ENCODE measurements around the gene CDKN2B-AS1.

The CDKN2B-AS1 gene

GRCh38 chr9:21982861-21983560 is 11.6 kb upstream of the CDKN2B-AS1 start:
- DNase-seq: no peak

DNA sequence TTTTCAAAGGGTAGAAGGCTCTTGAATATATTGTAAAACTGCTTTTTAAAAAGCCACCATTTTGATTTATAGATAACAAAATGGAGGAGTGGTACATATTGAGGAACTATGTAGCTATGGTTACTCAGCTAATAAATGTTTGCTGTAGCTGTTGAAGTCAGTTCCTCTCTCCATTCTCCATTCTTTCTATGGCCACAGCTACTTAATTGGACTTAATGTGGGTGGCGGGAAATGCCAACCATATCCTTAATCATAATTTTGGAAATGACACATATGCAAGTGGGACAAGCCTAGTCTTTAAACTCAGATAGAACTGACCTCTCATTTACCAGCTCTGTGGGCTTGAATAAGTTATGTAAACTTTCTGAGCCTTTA is 11.0 kb upstream of the CDKN2B-AS1 start:
- no peak for DNase-seq

DNA sequence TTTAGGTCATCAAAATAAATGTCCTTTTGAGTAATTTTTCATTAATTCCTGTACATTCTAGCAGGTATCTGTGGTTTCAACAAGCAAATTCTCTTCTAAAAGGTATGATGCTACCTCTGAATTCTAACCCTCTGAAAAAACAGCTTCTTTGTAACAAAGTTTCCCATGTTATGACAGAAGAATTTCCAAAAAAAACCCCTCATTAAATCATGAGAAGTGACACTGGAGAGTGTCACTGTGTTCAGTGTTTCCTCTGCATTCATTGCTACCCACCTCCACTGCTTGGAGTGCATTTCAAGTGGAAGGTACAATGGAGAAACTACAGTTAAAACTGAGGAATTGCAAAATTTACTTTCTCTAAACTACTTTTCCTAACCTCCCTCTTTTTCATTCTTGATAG is 10.5 kb upstream of the CDKN2B-AS1 start:
- DNase-seq: no peak

- DNase-seq: no peak
These were observed 8.5 kb upstream of the CDKN2B-AS1 start for GRCh38 chr9:21985964-21986667.

- no peak for DNase-seq
These were observed 6.3 kb upstream of the CDKN2B-AS1 start for GRCh38 chr9:21988056-21988990.

DNA sequence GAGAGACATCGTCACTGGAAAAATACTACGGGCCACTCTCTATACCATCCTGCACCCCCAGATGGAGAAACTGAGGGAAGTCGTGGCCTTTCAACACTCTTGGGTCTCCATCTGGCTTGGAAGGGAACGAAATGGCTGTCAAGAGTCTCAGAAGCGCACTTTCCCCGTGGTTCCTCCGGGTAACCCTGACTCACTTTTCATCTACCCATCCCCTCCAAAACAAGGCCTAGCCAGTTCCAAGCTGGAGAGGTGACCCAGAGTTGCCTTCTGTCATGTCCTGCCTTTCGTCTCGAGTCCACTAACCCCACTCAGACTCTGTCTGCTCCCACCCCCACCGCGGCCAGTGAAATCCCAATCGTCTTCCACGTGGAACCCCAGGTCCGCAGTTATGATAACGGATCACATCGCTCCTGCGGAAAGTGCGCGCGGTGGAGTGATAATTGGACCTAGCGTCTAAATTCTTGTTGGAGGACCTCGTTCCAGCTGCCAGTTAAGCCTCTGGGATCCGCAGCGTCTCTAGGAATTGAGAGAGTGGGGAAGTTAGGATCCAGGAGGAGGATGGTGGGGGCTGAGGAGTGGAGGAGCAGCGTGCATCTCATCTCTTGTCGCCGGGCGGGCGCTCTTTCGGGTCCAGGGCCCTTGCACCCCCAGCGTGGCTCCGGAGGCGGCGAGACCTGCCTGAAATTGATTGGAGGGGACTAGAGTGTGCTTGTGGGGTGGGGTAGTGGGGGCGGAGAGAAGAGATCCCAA is 5.0 kb upstream of the CDKN2B-AS1 start:
- no peak for DNase-seq

DNA sequence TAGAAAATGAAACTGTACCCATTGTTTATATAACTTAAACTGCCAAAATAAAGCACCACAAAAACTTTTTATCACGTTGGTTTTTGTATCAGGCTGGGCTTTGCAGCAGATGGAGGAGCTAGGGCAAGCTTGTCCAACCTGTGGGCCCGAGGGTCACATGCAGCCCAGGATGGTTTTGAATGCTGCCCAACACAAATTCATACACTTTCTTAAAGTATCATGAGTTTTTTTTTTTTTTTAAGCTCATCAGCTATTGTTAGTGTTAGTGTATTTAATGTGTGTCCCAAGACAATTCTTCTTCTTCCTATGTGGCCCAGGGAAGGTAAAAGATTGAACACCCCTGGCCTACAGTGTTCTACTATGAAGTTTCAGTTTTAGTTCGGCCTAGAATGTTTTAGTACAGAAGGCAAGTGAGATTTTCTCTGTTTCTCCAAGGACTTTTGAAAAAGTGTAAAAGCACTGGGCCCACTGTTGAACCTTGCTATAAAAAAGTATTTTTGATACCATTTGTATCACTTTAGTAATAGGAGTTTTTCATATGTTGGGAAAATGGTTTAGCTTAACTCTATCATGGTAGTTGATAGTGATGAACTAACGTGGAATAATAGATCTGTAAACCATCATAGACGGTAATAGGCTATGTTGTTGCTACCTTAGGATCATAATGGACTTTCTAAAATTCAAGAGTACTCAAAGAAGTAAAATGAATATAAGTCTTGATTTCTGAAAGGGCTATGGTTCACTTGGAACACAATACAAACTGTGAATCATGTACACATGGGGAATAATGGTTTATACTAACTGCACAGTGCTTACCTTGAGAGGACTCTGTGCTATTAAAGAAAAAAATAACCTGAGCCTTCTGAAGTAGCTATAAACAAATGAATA is 3.3 kb upstream of the CDKN2B-AS1 start:
- no peak for DNase-seq

DNA sequence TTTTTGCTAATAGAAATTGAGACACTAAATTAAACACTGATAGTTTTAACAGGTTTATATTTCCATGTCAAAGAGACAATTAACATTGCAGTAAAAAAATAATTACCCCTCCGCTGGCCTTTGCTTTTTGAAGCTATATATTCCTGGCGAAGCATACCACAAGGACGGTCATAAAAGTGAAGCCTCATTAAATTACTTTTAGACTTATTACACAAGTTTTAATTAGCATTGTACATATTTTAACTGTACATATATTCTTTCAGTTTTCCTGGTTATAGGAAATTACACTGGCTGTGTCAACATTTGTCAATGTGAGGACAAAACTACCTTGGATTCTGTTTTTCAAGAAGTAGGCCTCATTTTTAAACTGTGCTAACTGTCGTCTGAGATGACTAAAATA is 1.6 kb upstream of the CDKN2B-AS1 start:
- no peak for DNase-seq

- DNase-seq: peak; percentile 59
These were observed 567 bp upstream of the CDKN2B-AS1 start, which contains the start of gene CDKN2A for GRCh38 chr9:21993893-21994555. Gene CDKN2A (minus strand): TSS chr9:21994392.

DNA sequence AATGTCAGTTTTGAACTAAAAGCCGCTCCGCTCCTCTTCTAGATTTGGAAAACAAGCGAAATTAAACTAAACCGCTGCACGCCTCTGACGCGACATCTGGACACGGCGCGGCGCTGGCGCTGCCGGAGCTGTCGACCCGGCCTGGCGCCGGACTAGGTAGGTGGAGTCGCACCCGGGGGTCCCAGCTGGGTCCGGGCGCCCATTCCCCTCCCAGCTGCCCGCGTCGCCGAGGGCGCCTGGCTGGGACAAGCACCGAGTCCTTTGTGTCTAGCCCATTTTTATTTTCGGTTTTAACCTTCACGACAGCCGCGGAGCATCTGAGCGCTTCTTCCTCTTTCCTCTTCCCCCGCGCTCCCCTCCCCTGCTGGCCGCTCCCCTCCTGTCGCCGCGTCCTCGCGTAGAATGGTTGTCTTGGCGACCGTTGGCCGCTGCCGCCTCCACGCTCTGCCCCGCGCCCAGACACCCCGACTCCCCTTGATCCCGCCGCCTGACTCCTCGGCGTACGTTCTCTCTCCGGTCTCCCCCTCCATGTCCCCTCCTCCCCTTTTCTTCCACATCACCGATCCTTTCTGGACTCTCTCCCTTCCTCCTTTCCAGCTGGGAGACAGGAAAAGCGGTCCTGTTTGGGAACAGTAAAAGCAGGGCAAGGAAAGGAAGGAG is 545 bp downstream of the CDKN2B-AS1 start:
- DNase-seq: peak; percentile 78

DNA sequence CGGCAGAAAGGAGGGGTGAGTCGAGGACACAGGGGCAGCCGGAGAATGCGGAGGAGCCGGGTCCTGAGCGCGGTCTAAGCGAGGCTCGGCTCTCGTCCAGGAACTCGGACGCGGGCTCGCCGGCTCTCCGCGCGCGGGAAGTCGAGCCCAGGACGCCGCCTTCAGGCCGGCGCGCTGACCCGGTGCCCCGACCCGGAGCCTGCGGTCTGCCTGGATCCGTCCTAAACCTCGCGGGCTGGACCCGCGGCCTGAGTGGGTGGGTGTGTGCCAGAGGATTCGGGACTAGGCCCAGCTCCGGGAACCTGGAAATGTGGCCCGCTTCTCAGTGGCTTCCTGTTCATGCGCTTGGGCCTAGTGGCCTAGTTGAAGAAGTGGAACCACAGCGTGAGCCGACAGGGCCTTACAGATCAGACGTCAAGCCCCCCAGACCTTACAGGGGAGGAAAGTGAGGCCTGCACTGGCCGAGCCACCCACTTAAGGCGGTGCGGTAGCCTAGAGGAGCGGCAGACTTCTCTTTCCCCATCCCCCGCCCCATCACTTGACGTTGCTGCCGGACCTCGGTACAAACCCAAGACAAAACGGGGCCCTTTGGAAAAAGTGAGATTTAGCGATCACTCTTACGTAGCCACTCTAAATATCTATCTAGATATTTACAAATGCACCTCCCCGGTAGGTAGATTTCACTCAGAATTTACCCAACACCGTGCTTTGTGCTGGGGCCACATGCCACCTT is 1.2 kb downstream of the CDKN2B-AS1 start:
- peak; percentile 18 for DNase-seq

DNA sequence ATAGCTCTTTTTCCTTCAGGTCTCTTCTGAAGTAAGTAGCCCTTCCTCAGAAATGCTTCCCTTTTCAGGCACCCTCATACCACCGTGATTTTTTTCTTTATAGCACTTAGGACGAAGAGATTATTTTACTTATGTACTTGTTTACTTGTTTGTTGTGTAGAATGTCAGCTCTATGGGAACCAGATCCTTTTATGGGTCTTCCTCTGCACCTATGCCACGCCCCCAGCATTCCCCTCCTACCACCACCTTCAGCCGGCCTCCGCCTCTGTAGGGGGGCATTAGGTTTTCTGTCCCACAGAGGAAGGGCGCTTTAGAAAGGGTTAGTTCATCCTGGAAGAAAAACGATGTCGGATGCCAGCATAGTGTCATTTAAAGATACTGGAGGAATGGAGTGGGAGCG is 1.8 kb downstream of the CDKN2B-AS1 start:
- DNase-seq: no peak

DNA sequence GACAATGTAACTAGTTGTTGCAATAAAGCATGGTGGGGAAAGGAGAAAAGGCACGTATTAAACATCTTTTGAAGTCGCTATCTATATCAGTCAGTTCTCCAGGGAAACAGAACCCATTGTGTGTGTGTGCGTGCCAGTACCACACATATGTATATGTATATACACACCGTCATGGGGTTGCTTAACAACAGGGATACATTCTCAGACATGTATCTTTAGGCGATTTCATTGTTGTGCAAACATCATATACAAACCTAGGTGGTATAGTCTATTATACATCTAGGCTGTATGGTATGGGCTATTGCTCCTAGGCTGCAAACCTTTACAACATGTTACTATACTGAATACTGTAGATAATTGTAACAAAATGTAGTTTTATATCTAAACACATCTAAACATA is 2.3 kb downstream of the CDKN2B-AS1 start:
- no peak for DNase-seq

- DNase-seq: no peak
These were observed 2.9 kb downstream of the CDKN2B-AS1 start for GRCh38 chr9:21997480-21997879.

DNA sequence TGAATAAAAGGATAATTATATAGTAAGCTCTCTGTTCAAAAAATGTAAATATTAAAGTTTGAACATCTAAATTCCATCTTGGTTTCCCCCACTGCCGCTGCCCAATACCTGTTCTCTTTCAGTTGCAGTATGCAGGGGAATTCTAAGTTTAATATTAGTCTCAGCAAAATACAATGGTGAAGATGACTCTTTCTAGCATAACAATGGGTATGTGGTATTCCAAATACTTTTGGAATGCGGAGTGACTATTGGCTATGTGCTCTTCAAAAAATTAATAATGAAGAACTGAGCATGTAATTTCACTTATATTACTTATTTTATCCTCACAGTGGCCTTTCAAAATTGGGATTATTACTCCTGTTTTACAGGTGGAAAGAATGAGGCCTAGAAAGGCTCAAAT is 3.4 kb downstream of the CDKN2B-AS1 start:
- DNase-seq: no peak

- no peak for DNase-seq
These were observed 7.4 kb downstream of the CDKN2B-AS1 start for GRCh38 chr9:22002038-22002437.

DNA sequence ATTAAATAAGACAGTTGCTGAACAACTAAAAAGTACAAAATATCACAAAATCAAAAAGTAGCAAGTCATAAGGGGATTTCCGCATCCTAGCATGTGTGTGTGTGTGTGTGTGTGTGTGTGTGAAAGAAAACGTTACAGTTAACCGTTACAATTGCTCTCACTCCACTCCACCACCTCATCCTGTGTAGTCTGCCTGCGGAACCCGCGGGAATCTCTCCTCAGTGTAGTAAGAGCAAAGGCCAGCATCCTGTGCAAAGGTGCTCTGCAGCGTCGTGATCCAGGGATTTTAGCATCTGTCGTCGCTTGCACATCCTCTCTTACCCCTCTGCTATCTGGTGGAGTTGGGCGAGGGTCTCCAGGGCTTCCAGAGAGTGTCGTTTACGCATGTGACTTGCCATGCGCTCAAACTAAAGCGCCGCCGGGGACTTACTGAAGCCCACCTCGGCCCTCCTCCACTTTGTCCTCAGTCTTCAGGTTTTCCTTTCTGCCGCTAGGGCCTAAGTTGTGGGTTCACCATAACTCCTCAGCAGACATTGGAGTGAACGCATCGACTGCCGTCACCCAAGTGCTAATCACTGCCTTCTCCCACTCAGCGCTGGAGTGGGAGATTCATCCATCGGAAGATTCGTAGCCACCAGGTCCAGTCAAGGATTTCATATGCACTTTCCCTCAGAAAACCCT is 10.6 kb downstream of the CDKN2B-AS1 start:
- DNase-seq: peak; percentile 11

- no peak for DNase-seq
These were observed 11.4 kb downstream of the CDKN2B-AS1 start for GRCh38 chr9:22005702-22006606.

Data from stimulated activated CD4-positive, alpha-beta T cell treated with anti-CD3 and anti-CD28 coated beads, Interleukin-15, amount 100 ng/mL, for 24 hours (primary cell).